IMR-90 (cell line): ENCODE data around the gene TCF7L2. TPM values are rescaled to one million over a fixed set of nuclear protein-coding genes. Genes with fewer than 3 reads are reported as not detected.

Experiments used
- ATAC-seq: fragments of 200-7000 bp; cut with Tn5 transposase; 2 replicates; pipeline ENCODE4 v1.9.1; 2020; ENCODE audit warnings: low read depth, mild to moderate bottlenecking, moderate library complexity
- BruUV-seq: library from RNA; stranded (reverse); fragments of 400-500 nt; replicated peaks from 2 replicates; lab custom pipeline; 2021; lab: Mats Ljungman, UMichigan
- CTCF ChIA-PET: fragments of 300-600 bp; formaldehyde crosslinking; extraction: SDS; loops from one replicate; lab custom pipeline; 2021; ENCODE audit warnings: antibody characterized with exemption; lab: Yijun Ruan, JAX
- POLR2A ChIA-PET: fragments of 300-600 bp; sonication (Branson Sonifier 250); formaldehyde crosslinking; loops from one replicate; lab custom pipeline; 2022; ENCODE audit warnings: antibody characterized with exemption; ENCODE audit not compliant: unreplicated experiment; lab: Charles Lee
- DNase-seq: peaks from one replicate; pipeline ENCODE4 v3.0.0; 2013
- H2AFZ ChIP-seq: replicated peaks from 2 replicates; pipeline ENCODE3; 2013; ENCODE audit warnings: low read length, mild to moderate bottlenecking; ENCODE audit not compliant: poor library complexity
- H2AK5ac ChIP-seq: 2 replicates; pipeline ENCODE4 v1.6.1; 2013; ENCODE audit warnings: low read depth, low read length, inconsistent platforms
- H2AK9ac ChIP-seq: replicated peaks from 2 replicates; pipeline ENCODE3; 2013; ENCODE audit warnings: mild to moderate bottlenecking, low read depth, low read length, moderate library complexity; ENCODE audit not compliant: poor library complexity
- H2BK120ac ChIP-seq: 2 replicates; pipeline ENCODE4 v1.6.1; 2013; ENCODE audit warnings: low read depth, low read length, inconsistent platforms
- H2BK15ac ChIP-seq: 3 replicates; pipeline ENCODE4 v1.6.1; 2013; ENCODE audit warnings: low read depth, low read length, inconsistent platforms
- H2BK20ac ChIP-seq: 2 replicates; pipeline ENCODE4 v1.6.1; 2013; ENCODE audit warnings: low read depth, mild to moderate bottlenecking, inconsistent platforms, low read length, moderate library complexity
- H2BK5ac ChIP-seq: 2 replicates; pipeline ENCODE4 v1.6.1; 2013; ENCODE audit warnings: mild to moderate bottlenecking, low read depth, low read length, inconsistent platforms; ENCODE audit not compliant: poor library complexity, severe bottlenecking
- H3K14ac ChIP-seq: replicated peaks from 2 replicates; pipeline ENCODE4 v1.6.1; 2013; ENCODE audit warnings: low read depth, low read length, inconsistent platforms
- H3K18ac ChIP-seq: 2 replicates; pipeline ENCODE4 v1.6.1; 2013; ENCODE audit warnings: low read depth, low read length, control low read depth
- H3K23ac ChIP-seq: 2 replicates; pipeline ENCODE4 v1.6.1; 2013; ENCODE audit warnings: low read depth, low read length, inconsistent platforms
- H3K27ac ChIP-seq: 2 replicates; pipeline ENCODE4 v1.5.1; 2013; ENCODE audit warnings: mild to moderate bottlenecking, control low read depth, low read length; ENCODE audit not compliant: insufficient read depth
- H3K27me3 ChIP-seq: 2 replicates; pipeline ENCODE4 v1.6.1; 2013; ENCODE audit warnings: low read length; ENCODE audit not compliant: control insufficient read depth, insufficient read depth
- H3K36me3 ChIP-seq: 2 replicates; pipeline ENCODE4 v1.6.1; 2013; ENCODE audit warnings: low read length, mixed read lengths; ENCODE audit not compliant: control insufficient read depth, insufficient read depth
- H3K4ac ChIP-seq: 2 replicates; pipeline ENCODE4 v1.6.1; 2013; ENCODE audit warnings: low read depth, low read length, inconsistent platforms
- H3K4me1 ChIP-seq: 2 replicates; pipeline ENCODE4 v1.6.1; 2013; ENCODE audit warnings: low read length, mixed read lengths; ENCODE audit not compliant: control insufficient read depth, insufficient read depth
- H3K4me2 ChIP-seq: 2 replicates; pipeline ENCODE4 v1.6.1; 2013; ENCODE audit warnings: low read depth, mild to moderate bottlenecking, control low read depth, low read length, moderate library complexity
- H3K4me3 ChIP-seq: 2 replicates; pipeline ENCODE4 v1.5.1; 2013; ENCODE audit warnings: low read depth, mild to moderate bottlenecking, control low read depth, low read length, moderate library complexity; ENCODE audit not compliant: insufficient read depth
- H3K56ac ChIP-seq: 2 replicates; pipeline ENCODE4 v1.6.1; 2013; ENCODE audit warnings: low read length, inconsistent platforms; ENCODE audit not compliant: insufficient read depth; ENCODE audit errors: extremely low read depth
- H3K79me1 ChIP-seq, 2 experiments: 2 replicates each; pipeline ENCODE4 v1.6.1; 2013; ENCODE audit warnings: low read length in 2 of 2, inconsistent platforms in 1 of 2, low read depth in 1 of 2
- H3K9ac ChIP-seq: 2 replicates; pipeline ENCODE4 v1.6.1; 2013; ENCODE audit warnings: low read depth, low read length, control low read depth
- H3K9me1 ChIP-seq: 2 replicates; pipeline ENCODE4 v1.6.1; 2013; ENCODE audit warnings: low read length, inconsistent platforms; ENCODE audit not compliant: insufficient read depth
- H3K9me3 ChIP-seq: 2 replicates; pipeline ENCODE4 v1.6.1; 2013; ENCODE audit warnings: low read length; ENCODE audit not compliant: control insufficient read depth, insufficient read depth
- H4K20me1 ChIP-seq: 2 replicates; pipeline ENCODE4 v1.6.1; 2013; ENCODE audit warnings: low read length, inconsistent platforms; ENCODE audit not compliant: insufficient read depth
- H4K5ac ChIP-seq: 2 replicates; pipeline ENCODE4 v1.6.1; 2013; ENCODE audit warnings: mild to moderate bottlenecking, low read depth, low read length, control low read depth
- H4K8ac ChIP-seq, 2 experiments: 2 replicates each; pipeline ENCODE4 v1.6.1; 2013; ENCODE audit warnings: low read depth in 2 of 2, low read length in 2 of 2, control low read depth in 1 of 2, inconsistent platforms in 1 of 2
- H4K91ac ChIP-seq: 2 replicates; pipeline ENCODE4 v1.6.1; 2013; ENCODE audit warnings: low read depth, low read length, inconsistent platforms; ENCODE audit not compliant: insufficient read depth
- CEBPB ChIP-seq: IDR thresholded peaks from 2 replicates; pipeline ENCODE4 v1.6.1; 2012; ENCODE audit warnings: low read depth, low read length, improper control_type of control experiment
- FOS ChIP-seq: fragments of 150-350 bp; IDR thresholded peaks from 2 replicates; pipeline ENCODE4 v1.6.1; 2016; ENCODE audit warnings: low read depth, low read length
- MAFK ChIP-seq: IDR thresholded peaks from 2 replicates; pipeline ENCODE4 v1.6.1; 2012; ENCODE audit warnings: low read depth, low read length, improper control_type of control experiment
- RFX5 ChIP-seq: IDR thresholded peaks from 2 replicates; pipeline ENCODE4 v1.8.0; 2012; ENCODE audit warnings: low read depth, mild to moderate bottlenecking, low read length, moderate library complexity
- WGBS, 2 experiments: methylation state at CpG; one replicate each; pipeline versions ENCODE4 v1.1.5 to v1.1.7; 2013; ENCODE audit warnings: missing lambda C conversion rate in 2 of 2; ENCODE audit not compliant: insufficient read length in 1 of 2; ENCODE audit errors: extremely low coverage in 2 of 2; 5-methylcytosine and 5-hydroxymethylcytosine counted together
- dilution Hi-C: fragments of 300-500 bp; cut with HindIII; formaldehyde crosslinking; loops from one replicate; pipeline ENCODE4 v1.14.3; 2018; ENCODE audit warnings: low sequenced_read_pairs; ENCODE audit not compliant: unreplicated experiment
- in situ Hi-C: fragments of 300-500 bp; cut with MboI; formaldehyde crosslinking; loops from 3 replicates; pipeline ENCODE4 v1.14.3; 2019; ENCODE audit warnings: low sequenced_read_pairs, inconsistent platforms, mixed read lengths
- intact Hi-C: fragments of 100-400 bp; cut with micrococcal nuclease; formaldehyde crosslinking; loops from 2 replicates; pipeline ENCODE4 v1.10.0; 2022
- polyA plus RNA-seq, 3 experiments: library from polyadenylated mRNA; depleted of rRNA; stranded (reverse); fragments of >200 nt; gene quantifications; 2 replicates each; pipeline ENCODE4 v1.2.3, GENCODE V29; 2012; ENCODE audit warnings: low replicate concordance in 1 of 3
- total RNA-seq: library from RNA; depleted of rRNA; stranded (reverse); fragments of >200 nt; gene quantifications from 2 replicates; pipeline ENCODE4 v1.2.3, GENCODE V29; 2012

Gene TCF7L2
- total and polyA plus RNA-seq, 2 of the 4 experiments (the other 2 are of a cell fraction), result 1.3 to 12.2 TPM

DNA sequence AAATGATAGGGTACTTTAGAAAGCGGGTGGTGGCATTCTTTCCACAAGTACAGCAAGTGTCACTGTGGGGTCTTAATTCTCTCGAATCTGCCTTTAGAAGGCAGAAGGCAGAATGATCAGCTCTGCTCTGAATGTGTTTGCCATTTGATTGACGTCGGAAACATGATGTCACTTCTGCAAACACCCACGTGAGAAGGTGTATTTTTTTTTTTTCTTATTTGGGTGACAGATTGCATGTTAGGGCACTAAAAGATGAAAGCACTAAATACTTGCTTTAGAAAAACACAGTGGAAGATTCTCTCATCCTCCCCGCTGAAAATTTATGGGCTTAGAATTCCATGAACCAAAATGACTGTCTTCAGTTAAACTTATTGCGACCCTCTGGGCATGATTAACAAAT lies 150.2 kb downstream of the TCF7L2 start:
- Histone ChIP-seq H3K36me3 (peaks cover 9% of the 10 kb centered on the region; the same call in 1 of the 2 replicates), H3K4me1 (peaks cover 16% of the 10 kb centered on the region), H3K4me2 (no peak overlapping the region), H3K9ac (no peak overlapping the region), H2BK20ac (no peak overlapping the region), H3K27ac (no peak overlapping the region), H2BK5ac (no peak overlapping the region), H3K23ac (no peak overlapping the region; the same call in 1 of the 2 replicates), H2BK120ac (no peak overlapping the region), H2AK5ac (no peak overlapping the region), H3K18ac (no peak overlapping the region), H2BK15ac (no peak overlapping the region), H3K56ac (no peak overlapping the region; the same call in 1 of the 2 replicates), H2AFZ (no peak overlapping the region), H4K5ac (no peak overlapping the region), H4K20me1 (peaks cover 7% of the 10 kb centered on the region; the same call in 1 of the 2 replicates), H3K27me3 (no peaks in the 10 kb centered on the region), H3K9me3 (no peaks in the 10 kb centered on the region), H4K8ac (no peak overlapping the region), H3K14ac (no peak overlapping the region), H4K91ac (no peak overlapping the region), H3K9me1 (peaks cover 19% of the 10 kb centered on the region), H3K79me1 (peaks cover 34 to 52% of the 10 kb centered on the region in 2 experiments), H3K4ac (no peak overlapping the region), H3K4me3 (no peak overlapping the region), H2AK9ac (no peak overlapping the region)
- 80% methylated on average over 1 of the region's 7 CpGs; no CpG with 5 or more reads in 1 of the 2 experiments for WGBS, 2 experiments
- in situ Hi-C loops (no loop called here), dilution Hi-C loops (no loop called here), intact Hi-C loops (no loop called here)
- POLR2A ChIA-PET, result no interaction called here
- no peak for ATAC-seq
- DNase-seq, result no peak
- TF ChIP-seq FOS (no peak), MAFK (no peak), RFX5 (no peak), CEBPB (no peak)
- CTCF ChIA-PET, result no interaction called here
- no TSS peak for BruUV-seq
